Epithelial cell of proximal tubule (primary cell): ENCODE results near the gene PROK1. TPM values are rescaled to one million over a fixed set of nuclear protein-coding genes. Genes with fewer than 3 reads are reported as not detected.

Experiments
- DNase-seq: peaks from one replicate; pipeline ENCODE4 v3.0.0-alpha.2; 2011; ENCODE audit warnings: low read depth
- H3K4me3 ChIP-seq: 2 replicates; pipeline ENCODE4 v1.5.1; 2011; ENCODE audit warnings: low read depth, mild to moderate bottlenecking, low read length
- total RNA-seq: library from RNA; depleted of rRNA; stranded (reverse); fragments of >200 nt; gene quantifications from 2 replicates; pipeline ENCODE4 v1.2.3, GENCODE V29; 2015
- TF ChIP-seq, protein P1 (sequence below): conservative IDR thresholded peaks from 2 replicates; pipeline ENCODE4 v1.5.1; 2012; ENCODE audit warnings: low read depth, mild to moderate bottlenecking, low read length

Gene PROK1
- total RNA-seq, 1 donor from 2014 or later, result not detected

DNA sequence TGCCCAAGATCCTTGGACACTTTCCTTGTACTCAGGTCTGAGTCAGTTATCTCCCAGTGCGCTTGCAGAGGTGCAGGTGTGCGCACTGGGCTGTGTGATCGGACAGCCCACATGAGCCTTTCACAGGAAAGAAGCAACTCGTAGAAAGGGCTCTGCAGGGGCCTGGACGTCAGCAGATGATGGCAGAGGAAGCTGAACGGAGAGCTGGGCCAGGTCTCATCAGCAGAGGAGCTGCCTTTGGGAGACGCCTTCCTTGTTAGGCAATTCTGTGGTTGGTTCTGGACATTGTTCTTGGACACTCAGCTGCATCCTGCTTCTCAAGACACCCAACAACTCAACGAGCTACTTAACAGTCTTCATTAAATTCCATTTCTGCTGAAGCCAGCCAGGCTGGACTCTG is 7.5 kb upstream of the PROK1 start:
- TF ChIP-seq, protein P1, sequence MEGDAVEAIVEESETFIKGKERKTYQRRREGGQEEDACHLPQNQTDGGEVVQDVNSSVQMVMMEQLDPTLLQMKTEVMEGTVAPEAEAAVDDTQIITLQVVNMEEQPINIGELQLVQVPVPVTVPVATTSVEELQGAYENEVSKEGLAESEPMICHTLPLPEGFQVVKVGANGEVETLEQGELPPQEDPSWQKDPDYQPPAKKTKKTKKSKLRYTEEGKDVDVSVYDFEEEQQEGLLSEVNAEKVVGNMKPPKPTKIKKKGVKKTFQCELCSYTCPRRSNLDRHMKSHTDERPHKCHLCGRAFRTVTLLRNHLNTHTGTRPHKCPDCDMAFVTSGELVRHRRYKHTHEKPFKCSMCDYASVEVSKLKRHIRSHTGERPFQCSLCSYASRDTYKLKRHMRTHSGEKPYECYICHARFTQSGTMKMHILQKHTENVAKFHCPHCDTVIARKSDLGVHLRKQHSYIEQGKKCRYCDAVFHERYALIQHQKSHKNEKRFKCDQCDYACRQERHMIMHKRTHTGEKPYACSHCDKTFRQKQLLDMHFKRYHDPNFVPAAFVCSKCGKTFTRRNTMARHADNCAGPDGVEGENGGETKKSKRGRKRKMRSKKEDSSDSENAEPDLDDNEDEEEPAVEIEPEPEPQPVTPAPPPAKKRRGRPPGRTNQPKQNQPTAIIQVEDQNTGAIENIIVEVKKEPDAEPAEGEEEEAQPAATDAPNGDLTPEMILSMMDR, result no peak
- DNase-seq, result no peak
- H3K4me3 ChIP-seq, result no peak overlapping the region

DNA sequence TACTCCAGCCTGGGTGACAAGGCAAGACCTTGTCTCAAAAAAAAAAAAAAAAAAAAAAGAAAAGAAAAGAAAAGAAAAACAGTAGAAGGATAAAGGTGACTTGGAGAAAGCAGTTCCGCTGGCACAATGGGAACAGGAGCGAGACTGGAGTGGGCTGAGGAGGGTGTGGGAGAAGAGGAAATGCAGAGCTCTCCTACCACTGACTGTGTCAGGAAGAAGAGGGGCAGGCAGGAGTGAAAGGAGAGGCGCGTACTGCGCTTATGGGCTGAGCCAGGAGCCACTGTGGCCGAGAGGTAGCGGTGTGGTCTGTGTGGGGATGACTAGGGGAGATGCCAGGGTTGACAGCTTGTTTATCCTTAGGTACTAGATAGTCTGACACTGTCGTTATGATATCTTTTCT is 6.4 kb upstream of the PROK1 start:
- H3K4me3 ChIP-seq, result no peak overlapping the region
- no peak for DNase-seq
- TF ChIP-seq, protein P1, result no peak

DNA sequence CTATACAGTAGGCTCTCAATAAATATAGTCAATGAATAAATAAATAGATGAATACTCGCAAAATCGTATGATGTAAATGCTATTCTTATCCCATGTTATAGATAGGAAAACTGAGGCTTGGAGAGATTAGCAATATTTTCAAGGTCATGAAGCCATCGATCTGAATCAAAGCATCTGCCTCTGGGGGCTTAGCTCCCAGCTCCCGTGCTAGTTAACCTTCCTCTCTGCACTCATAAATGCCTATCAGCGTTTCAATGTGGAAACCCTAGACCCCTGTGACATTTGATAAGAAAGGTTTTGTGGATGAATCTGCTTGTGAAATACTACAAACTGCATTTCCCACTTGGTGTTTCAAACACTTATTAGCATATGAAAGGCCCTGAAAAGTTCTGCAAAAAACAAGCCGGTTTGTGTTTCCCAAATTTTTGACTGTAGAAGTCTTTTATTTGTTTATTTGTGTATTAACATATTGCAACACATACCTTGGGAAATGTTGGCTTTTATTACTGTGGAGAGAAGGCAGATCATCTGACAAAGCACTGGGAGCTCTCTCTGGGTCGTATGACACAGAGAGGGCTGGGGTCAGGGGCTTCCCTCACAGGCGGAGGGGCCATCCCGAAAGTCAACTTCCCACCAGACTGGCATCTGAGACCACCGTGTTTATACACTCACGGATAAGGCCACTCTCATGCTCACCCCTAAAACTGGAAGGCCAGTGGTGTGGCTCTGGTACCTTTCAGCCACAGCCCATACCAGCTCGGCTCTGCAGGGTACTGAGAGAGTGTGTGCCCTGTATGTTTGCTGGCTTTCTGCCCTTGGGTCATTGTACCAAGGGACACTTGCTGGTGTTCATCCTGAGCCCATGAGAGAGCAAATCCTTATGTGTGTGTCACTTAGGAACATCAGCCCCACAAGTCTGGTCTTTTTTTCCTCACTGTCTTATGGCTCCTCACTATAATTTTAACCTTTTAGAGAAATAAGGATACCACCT is 993 bp upstream of the PROK1 start:
- no peak overlapping the region for H3K4me3 ChIP-seq
- TF ChIP-seq, protein P1, result no peak
- no peak for DNase-seq

DNA sequence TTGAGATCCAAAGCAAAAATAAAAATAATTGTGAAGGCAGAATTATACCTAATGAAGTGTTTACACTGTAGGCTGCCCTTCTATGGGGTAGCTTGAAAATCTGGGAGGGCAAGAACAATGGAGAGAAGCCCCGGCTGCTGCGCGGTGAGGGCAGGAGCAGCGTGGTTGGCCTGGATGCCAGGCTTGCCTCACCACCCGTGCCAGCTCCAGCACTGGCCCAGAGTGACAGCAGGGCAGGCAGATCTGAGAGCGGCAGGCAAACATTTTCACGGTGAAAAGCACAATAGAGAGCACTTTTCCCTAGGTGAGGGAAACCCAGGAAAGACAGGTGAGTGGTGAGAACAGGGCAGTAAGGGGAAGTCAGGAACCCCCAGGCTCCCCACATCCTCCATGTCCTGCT is 1.4 kb downstream of the PROK1 start:
- DNase-seq, result no peak
- no peak overlapping the region for H3K4me3 ChIP-seq
- TF ChIP-seq, protein P1, result no peak

DNA sequence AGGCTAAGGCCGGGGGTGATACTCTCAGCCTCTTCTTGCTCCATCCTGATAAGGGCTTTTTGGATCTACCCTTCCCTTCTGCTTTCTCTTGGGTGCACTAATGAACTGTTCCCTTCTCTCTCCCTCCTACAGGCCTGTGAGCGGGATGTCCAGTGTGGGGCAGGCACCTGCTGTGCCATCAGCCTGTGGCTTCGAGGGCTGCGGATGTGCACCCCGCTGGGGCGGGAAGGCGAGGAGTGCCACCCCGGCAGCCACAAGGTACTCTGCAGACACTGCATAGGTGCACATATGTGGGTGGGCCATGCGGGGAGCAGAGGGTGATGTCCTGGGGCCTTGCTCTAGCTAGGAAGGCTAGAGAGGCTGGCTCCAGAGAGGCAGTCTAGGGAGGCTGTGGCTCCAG is 2.9 kb downstream of the PROK1 start:
- no peak overlapping the region for H3K4me3 ChIP-seq
- TF ChIP-seq, protein P1, result no peak
- no peak for DNase-seq

DNA sequence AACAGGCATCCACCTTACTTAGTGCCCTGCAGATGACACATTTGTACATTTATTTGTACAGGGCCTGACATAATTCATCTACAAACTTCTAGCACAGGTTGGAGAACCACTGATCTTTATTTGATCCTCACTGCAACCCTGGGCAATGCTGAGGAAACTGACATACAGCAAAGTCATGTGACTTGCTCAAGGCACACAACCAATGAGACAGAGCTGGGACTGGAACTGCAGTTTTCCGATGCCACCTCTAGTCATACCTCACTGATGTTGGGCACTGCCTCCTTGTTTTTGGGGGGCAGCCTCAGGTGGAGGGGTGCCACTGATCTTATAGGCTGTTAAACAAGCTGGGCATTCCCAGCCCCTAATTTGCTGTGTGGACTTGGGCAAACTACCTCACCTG is 3.4 kb downstream of the PROK1 start:
- TF ChIP-seq, protein P1, result no peak
- DNase-seq, result no peak
- H3K4me3 ChIP-seq, result no peak overlapping the region

DNA sequence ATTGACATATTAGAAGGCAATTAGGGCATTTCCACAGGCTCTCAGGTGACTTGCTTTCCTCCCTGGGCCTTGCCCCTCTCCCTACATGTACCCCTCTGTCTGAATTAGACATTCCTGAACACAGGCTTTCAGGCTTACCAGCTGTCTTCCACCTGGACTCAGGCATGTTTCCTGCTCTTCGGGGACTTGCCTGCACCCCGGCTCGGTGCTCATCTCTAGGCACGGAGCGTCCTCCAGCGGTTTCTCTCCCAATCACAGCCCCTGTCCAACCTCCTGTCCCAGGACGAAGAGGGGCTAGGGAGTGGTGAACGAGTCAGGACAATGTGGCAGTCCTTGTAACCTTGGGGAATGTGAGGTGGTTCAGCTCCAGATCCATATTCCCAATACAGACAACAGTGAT is 4.2 kb downstream of the PROK1 start:
- DNase-seq, result no peak
- TF ChIP-seq, protein P1, result no peak
- no peak overlapping the region for H3K4me3 ChIP-seq
